Activated naive CD8-positive, alpha-beta T cell treated with anti-CD3 and anti-CD28 coated beads for 36 hours (primary cell): Measurements from ENCODE around the gene MYOM3. TPM values are rescaled to one million over a fixed set of nuclear protein-coding genes. Genes with fewer than 3 reads are reported as not detected.

ENCODE experiments used
- DNase-seq: peaks from one replicate; pipeline ENCODE4 v3.0.0; 2021
- H3K27ac Mint-ChIP-seq: one replicate; pipeline ENCODE4 v1.8.0; 2022; ENCODE audit warnings: mild to moderate bottlenecking, moderate library complexity, mixed read lengths
- H3K27me3 Mint-ChIP-seq: one replicate; pipeline ENCODE4 v1.8.0; 2022; ENCODE audit warnings: mild to moderate bottlenecking, mixed read lengths
- H3K36me3 Mint-ChIP-seq: one replicate; pipeline ENCODE4 v1.8.0; 2021; ENCODE audit warnings: mild to moderate bottlenecking, mixed read lengths
- H3K4me1 Mint-ChIP-seq: one replicate; pipeline ENCODE4 v1.8.0; 2021; ENCODE audit warnings: mixed read lengths
- H3K4me3 Mint-ChIP-seq: one replicate; pipeline ENCODE4 v1.8.0; 2022; ENCODE audit warnings: mild to moderate bottlenecking, moderate library complexity, mixed read lengths
- H3K9me3 Mint-ChIP-seq: one replicate; pipeline ENCODE4 v1.8.0; 2022; ENCODE audit warnings: mixed read lengths
- total RNA-seq, 2 experiments: library from RNA; stranded (reverse); gene quantifications; one replicate each; pipeline ENCODE4 v1.2.3, GENCODE V29; 2021

MYOM3 gene
- not detected for total RNA-seq

DNA sequence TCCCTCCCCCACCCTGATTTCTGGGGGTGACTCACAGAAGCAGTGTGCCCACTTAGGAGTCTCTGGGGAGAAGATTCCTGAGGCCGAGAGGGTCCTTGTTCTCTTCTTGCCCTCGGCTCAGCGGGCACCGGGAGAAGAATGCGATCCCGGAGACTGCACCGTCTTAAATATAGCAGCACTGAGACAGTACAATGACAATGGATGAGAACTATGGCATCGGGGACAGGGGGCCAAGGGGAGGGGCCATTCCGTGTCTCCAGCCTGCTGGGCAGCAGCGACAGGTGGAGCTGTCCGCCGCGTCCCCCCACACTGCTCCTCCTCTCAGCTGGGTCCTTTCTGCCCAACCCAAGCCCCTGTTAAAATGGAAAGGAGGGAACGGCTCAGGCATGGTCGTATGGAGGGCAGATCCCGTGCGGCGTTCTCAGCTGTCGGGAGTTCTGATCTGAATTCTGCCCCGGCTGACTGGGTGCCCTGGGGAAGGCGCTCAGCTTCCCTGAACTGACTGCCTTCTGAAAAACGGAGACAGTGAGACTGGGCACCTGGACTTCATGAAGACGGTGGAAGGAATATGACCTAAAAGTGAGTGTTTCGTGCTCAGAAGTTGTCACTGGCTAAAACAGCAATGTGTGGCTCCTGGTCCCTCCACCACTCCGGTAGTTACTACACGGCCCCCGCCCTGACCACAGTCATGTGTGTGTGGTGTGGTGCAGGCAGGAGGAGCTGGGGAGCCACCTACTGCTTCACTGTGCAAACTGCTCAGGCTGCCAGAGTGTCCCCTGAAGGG lies at the start of gene MYOM3:
TSS of gene MYOM3 (minus strand) at position 140 of the 784 bp plus-strand sequence. CDS start 3,499 bp downstream, outside the sequence.
- peaks cover 6% of the 10 kb centered on the region for H3K4me1 Mint-ChIP-seq
- H3K27me3 Mint-ChIP-seq: peaks cover 27% of the 10 kb centered on the region
- H3K9me3 Mint-ChIP-seq: no peaks in the 10 kb centered on the region
- H3K4me3 Mint-ChIP-seq: no peak within 1 kb of the TSS
- H3K36me3 Mint-ChIP-seq: no peaks in the 10 kb centered on the region
- DNase-seq: peak; percentile 69
- no peak within 1 kb of the TSS for H3K27ac Mint-ChIP-seq

DNA sequence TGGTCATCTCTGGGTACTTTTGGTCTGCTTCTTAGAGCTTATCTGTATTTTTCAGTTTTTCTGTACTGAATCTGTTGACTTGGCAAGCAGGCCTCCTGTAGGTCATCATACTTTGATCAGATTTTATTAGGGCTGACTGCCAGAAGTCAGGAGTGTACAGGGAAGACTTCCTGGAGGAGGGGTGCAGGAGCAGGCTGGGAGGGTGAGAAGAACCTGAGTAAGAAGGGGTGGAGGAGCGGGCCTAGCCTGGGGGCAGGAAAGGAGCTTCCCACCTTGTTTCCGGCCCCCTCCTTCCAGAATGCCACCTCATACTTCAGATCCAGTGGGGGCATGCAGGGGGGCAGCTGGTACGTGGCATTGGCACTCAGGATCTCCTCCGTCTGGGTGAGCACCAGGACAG lies 49.3 kb upstream of the MYOM3 start:
- H3K4me1 Mint-ChIP-seq: peaks cover 2% of the 10 kb centered on the region
- H3K9me3 Mint-ChIP-seq: no peaks in the 10 kb centered on the region
- H3K27ac Mint-ChIP-seq: no peak overlapping the region
- DNase-seq: no peak
- H3K36me3 Mint-ChIP-seq: peaks cover 6% of the 10 kb centered on the region
- no peak overlapping the region for H3K4me3 Mint-ChIP-seq
- no peaks in the 10 kb centered on the region for H3K27me3 Mint-ChIP-seq

DNA sequence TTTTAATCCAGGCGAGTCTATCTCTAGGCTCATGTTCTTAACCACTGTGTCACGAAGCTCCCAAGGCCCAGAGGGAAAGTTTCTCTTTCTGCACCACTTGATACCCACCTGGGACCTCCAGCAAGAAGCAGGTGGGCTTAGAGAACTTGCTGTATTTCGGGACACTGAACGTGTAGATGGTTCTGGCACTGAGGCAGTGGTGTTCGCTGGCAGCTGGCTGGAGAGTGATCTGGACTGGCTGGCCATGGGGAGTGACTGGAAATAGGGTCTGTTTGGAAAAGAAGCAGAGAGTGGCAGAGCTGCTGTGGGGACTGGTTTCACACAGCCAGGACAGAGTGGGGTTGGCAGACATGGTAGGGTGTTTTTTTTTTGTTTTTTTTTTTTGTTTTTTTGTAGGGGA lies 47.4 kb upstream of the MYOM3 start:
- H3K9me3 Mint-ChIP-seq: no peaks in the 10 kb centered on the region

DNA sequence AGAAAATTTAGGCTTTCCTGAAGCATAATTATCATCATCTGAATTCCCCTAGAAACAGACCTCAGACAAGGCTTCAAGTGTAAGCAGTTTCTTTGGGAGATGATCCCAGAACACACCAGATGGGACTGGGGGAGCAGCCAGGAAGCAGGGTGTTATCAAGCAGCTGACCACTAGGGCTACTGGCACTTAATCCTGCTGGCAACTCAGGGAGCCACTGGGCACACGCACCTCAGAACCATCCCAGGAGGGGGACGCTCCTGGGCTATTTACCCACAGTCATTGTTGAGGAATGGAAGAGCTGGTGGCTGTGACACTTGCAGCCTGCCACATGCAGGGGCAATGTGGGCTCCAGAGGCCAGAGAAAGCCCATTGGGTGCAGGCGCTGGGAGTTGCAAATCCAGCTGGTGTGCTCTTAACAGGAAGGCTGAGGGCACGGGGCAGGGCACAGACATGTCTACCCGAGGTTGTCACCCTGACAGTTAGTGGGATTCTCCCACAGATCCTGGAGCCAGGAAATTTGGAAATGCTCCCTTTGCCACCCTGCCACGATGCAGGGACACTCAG lies 46.1 kb upstream of the MYOM3 start:
- Mint-ChIP-seq H3K4me3 (no peak overlapping the region), H3K27me3 (peaks cover 6% of the 10 kb centered on the region), H3K36me3 (peaks cover 5% of the 10 kb centered on the region), H3K4me1 (peaks cover 2% of the 10 kb centered on the region), H3K9me3 (no peaks in the 10 kb centered on the region), H3K27ac (no peak overlapping the region)
- DNase-seq: no peak

More for the DNA sequence above, 47.4 kb upstream of the MYOM3 start:
- H3K36me3 Mint-ChIP-seq: peaks cover 8% of the 10 kb centered on the region
- H3K27ac Mint-ChIP-seq: no peak overlapping the region
- no peak for DNase-seq
- no peak overlapping the region for H3K4me3 Mint-ChIP-seq
- H3K4me1 Mint-ChIP-seq: peaks cover 3% of the 10 kb centered on the region
- no peaks in the 10 kb centered on the region for H3K27me3 Mint-ChIP-seq

DNA sequence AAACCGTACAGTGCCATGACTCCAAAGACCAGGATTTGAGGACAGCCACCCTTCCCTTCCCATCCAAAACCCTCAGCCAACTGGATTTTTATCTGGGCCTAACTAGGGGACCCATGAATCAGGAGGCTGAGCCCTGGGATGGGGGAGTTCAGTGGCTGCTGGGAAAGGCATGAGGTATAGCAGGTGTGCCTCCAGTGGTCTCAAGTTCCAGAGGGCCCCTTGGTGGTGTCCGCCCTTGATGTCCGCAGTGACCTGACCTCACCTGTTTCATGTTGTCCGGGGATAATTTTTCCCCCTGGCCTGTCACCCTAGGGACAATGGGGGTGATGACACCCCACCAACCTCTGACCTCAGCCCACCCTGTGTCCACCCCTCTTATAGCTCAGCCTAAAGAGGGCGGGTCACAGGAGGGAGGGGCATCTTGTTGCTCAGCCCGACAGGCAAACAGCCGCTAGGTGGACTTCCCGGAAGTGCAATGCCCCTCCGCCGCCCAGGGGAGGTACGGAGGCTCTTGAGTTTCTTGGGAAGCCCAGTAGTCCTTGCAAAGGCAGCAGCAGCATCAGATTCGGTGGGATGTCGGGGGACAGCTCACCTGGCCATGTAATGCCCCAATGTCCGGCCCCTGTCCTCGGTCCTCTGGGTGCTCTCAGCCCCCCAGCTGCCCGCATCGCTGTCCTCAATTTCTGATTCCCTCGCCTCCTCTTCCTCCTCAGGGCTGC lies 44.8 kb upstream of the MYOM3 start:
- H3K4me3 Mint-ChIP-seq: no peak overlapping the region
- H3K9me3 Mint-ChIP-seq: no peaks in the 10 kb centered on the region
- H3K27me3 Mint-ChIP-seq: peaks cover 17% of the 10 kb centered on the region
- peaks cover 2% of the 10 kb centered on the region for H3K4me1 Mint-ChIP-seq
- H3K36me3 Mint-ChIP-seq: peaks cover 5% of the 10 kb centered on the region
- H3K27ac Mint-ChIP-seq: no peak overlapping the region
- no peak for DNase-seq

DNA sequence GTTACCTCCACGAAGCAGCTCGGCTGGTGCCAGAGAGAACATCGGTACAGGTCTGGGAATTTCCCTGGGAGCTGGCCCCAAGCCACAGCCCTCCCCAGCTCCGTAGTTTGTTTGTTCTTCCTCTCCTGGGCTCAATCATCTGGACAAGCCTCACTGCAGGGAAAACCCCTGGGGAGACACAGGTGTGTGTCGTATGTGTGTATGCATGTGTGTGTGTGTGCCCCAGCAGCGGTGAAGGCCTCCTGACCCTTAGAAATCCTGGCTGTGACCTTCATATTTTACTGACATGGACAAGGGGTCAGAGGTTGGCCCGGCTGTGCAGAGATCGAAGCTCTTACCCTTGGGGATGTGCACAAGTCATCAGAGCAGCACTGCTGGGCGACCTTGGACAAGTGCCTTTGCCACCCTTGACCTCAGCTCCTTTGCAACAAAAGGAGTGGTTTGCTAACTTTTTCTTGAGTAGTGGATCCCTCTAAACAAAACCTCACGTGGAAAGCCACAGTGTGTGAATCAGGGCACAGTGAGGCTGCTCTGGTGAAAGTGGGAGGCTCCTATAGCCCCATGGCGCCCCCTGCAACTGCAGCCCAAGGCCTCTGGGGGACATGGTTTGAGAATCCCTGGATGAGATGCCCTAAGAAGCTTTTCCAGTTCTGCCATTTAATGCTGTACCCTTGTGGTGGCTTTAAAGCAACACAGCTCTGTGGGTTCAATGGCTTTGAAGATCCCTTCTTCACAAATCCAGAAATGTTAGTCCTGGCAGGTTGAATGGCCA lies 43.3 kb upstream of the MYOM3 start:
- DNase-seq: no peak
- Mint-ChIP-seq H3K36me3 (peaks cover 5% of the 10 kb centered on the region), H3K27ac (no peak overlapping the region), H3K4me1 (peaks cover 14% of the 10 kb centered on the region), H3K9me3 (no peaks in the 10 kb centered on the region), H3K4me3 (no peak overlapping the region), H3K27me3 (peaks cover 32% of the 10 kb centered on the region)

DNA sequence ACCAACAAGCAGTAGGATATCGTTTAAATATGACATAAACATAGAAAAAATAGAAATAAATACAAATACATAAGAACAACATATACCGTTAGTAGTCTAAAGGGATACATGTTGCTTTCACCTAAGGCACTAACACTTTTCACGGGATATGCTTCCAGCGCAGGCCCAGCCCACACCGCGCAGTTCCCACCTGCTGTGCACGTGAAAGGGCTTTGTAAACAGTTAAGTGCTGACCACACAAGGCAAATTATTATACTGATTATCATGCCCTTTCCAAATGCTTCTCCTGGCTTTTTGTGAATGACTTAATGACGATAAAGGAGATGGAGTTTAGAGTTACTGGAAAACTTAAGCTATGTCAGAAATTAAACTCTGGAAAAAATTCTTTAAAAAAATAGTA lies 42.3 kb upstream of the MYOM3 start:
- H3K4me3 Mint-ChIP-seq: no peak overlapping the region
- no peaks in the 10 kb centered on the region for H3K9me3 Mint-ChIP-seq
- peaks cover 3% of the 10 kb centered on the region for H3K36me3 Mint-ChIP-seq
- H3K27me3 Mint-ChIP-seq: peaks cover 40% of the 10 kb centered on the region
- DNase-seq: no peak
- H3K27ac Mint-ChIP-seq: no peak overlapping the region
- peaks cover 19% of the 10 kb centered on the region for H3K4me1 Mint-ChIP-seq

DNA sequence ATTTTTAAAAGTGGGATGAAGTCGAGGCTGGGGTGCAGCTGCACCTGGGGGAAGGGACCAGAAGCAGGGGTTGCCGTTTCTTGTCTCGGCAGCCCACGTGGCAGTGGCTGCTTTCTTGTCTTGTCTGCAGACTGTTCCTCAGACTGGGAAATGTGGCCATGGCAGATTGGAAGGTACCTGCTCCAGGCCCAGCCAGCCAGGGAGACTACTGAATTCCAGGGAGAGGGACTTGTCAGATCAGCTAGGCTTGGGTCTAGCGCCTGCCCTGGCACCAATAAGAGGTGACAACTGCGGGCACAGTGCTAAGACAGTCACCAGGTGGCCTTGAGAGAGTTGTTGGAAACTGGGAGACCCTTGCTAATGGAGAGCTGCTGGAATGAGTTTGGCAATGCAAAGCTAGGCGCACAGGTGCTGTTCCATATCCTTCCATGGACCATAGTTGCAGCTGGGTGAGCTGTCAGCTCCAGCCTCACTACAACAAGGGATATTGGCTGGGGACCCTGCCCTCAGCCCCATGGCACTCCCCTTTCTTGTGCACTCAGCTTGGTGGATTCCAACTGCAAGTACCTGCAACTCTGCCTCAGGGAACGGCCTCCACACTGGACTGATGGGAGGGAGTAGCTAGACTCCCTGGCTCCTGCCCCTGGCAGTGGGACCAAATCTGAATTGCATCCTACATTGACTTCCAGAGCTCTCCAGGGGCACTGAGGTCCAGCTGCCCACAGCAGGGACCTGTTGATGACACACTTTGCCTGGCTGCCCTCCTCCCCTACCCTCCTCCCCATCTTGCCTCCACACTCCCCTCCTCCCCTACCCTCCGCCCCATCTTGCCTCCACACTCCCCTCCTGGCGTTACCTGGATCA lies 40.9 kb upstream of the MYOM3 start:
- peaks cover 47% of the 10 kb centered on the region for H3K27me3 Mint-ChIP-seq
- no peak overlapping the region for H3K27ac Mint-ChIP-seq
- no peak overlapping the region for H3K4me3 Mint-ChIP-seq
- H3K36me3 Mint-ChIP-seq: peaks cover 3% of the 10 kb centered on the region
- no peak for DNase-seq
- peaks cover 19% of the 10 kb centered on the region for H3K4me1 Mint-ChIP-seq
- H3K9me3 Mint-ChIP-seq: no peaks in the 10 kb centered on the region

DNA sequence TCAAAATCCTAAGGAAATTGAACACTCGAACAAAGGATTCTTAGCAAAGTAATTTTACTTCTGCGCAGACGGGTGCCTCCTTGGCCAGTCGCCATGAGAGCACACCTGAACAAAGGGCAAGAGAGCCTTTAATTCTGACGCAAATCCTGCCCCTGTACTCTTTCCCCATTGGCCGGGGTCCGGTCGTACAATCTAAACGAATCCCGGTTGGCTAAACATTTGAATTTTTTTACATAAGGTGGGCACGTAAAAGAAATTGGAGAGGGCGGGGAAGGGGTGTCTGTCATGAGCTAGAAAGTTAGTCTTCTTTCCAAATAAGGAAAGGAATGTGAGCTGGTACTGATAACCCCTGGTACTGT lies 39.2 kb upstream of the MYOM3 start:
- H3K27me3 Mint-ChIP-seq: peaks cover 47% of the 10 kb centered on the region
- peak overlapping the region; percentile 60 for H3K4me3 Mint-ChIP-seq
- H3K9me3 Mint-ChIP-seq: no peaks in the 10 kb centered on the region
- peaks cover 3% of the 10 kb centered on the region for H3K36me3 Mint-ChIP-seq
- H3K27ac Mint-ChIP-seq: no peak overlapping the region
- DNase-seq: no peak
- H3K4me1 Mint-ChIP-seq: peaks cover 19% of the 10 kb centered on the region

DNA sequence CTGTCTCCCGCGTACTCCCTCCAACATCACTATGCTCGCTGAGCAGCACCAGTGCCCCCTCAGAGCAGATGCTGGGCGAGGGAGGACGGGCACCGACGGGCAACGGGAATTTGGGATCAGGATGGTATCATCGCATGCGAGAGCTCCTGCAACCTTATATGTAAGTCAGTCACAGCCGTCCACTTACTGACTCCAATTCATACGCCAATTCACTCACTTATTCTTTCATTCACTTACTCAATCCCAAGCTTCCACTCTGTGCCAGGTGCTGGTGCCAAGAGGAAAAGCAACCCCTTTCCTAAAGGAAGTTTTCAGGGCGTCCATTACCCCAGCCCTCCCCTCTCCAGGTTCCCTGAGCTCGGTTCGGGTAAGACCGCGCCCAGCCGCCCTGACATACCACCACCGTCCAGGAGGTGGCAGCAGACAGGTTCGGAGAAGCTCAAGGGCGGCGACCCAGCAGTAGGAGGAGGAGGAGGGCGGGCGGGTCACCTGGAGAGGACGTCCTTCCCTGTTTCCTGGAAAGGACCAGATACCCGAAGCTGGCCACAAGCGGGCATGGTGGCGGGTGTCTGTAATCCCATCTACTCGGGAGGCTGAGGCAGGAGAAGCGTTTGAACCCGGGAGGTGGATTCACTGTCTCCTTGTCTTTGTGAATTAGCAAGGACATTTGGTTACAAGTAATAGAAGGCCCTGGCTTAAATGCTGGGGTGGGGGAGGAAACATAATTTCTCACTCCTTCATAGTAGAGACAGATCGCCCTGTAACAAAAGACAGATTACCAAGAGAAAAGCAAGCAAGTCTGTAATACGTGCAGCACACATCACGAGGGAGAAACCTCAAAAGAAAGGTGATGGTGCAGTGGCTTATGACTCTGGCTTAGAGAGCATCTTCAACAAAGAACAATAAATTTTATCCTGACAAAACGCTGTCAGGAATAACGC lies 38.6 kb upstream of the MYOM3 start:
- Mint-ChIP-seq H3K36me3 (peaks cover 3% of the 10 kb centered on the region), H3K4me3 (peak overlapping the region; percentile 60), H3K4me1 (peaks cover 19% of the 10 kb centered on the region), H3K27me3 (peaks cover 47% of the 10 kb centered on the region), H3K9me3 (no peaks in the 10 kb centered on the region), H3K27ac (no peak overlapping the region)
- DNase-seq: peak; percentile 86

DNA sequence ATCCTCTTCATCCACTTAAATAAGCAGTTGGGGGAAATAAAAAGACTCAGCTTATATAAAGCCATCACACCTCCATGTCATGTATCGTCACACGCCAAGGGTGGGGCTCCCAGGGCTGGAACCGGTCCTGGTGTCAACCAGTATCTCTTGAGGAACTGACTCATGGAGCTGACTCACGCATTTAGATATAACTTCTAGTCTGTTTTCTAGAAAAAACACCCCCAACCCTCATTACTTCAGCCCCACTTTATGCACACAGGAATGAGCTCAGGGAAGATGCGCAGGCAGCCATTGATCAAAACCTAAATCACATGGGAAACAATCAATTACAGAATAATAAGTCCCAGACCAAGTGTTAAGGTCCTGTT lies 37.9 kb upstream of the MYOM3 start:
- Mint-ChIP-seq H3K4me3 (no peak overlapping the region), H3K27me3 (peaks cover 47% of the 10 kb centered on the region), H3K9me3 (no peaks in the 10 kb centered on the region), H3K4me1 (peaks cover 17% of the 10 kb centered on the region), H3K27ac (no peak overlapping the region), H3K36me3 (no peaks in the 10 kb centered on the region)
- DNase-seq: peak; percentile 14

DNA sequence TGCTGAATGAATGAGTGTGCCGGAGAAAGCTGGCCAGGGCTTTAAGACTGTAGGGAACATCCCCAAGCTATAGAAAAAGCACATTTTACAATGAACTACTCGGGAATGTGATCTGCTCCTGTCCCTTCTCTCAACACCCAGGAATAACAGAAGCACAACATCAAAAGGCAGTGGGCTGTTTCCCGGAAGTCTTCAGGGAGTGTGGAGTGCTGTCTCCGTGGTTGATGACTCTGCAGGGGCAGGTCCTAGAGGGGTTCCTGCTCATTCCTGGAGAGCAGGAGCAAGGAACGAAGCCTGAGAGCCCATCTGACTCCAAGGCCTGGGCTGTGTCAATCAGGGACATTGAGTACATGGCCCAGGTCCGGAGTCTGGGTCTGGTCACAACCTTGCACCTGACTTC lies 35.9 kb upstream of the MYOM3 start:
- Mint-ChIP-seq H3K9me3 (no peaks in the 10 kb centered on the region), H3K4me1 (peaks cover 17% of the 10 kb centered on the region), H3K27me3 (peaks cover 45% of the 10 kb centered on the region), H3K27ac (no peak overlapping the region), H3K36me3 (no peaks in the 10 kb centered on the region), H3K4me3 (no peak overlapping the region)
- DNase-seq: no peak

DNA sequence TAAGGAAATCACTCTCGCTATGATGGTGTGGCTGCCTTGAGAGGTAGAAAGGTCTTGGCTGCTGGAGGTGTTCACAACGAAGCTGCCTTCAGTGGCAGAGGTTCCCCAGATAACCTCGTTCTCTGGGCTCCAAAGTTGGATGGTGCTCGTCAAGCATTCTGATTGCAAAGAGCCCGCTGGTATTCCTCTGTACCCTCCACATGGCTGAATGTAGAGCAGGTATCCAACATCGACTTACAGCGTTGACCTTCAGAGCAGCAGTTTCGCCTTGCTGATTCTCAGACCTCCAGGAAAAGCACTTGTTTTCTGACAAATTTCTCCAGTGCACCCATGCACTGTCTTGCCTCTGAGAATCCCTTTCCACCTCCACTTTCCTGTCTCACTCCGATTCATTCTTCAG lies 35.3 kb upstream of the MYOM3 start:
- Mint-ChIP-seq H3K4me1 (peaks cover 17% of the 10 kb centered on the region), H3K4me3 (no peak overlapping the region), H3K27ac (no peak overlapping the region), H3K27me3 (peaks cover 39% of the 10 kb centered on the region), H3K36me3 (no peaks in the 10 kb centered on the region), H3K9me3 (no peaks in the 10 kb centered on the region)
- no peak for DNase-seq
